MG63 (cell line): Measurements from ENCODE around the gene CENPP. TPM values are rescaled to one million over a fixed set of nuclear protein-coding genes. Genes with fewer than 3 reads are reported as not detected.

Source experiments
- DNase-seq: peaks from one replicate; pipeline ENCODE4 v3.0.0-alpha.2; 2020
- H3K27me3 ChIP-seq: fragments of 250-450 bp; sonication (Bioruptor Pico); 2 replicates; pipeline ENCODE4 v1.5.1; 2020; ENCODE audit warnings: mild to moderate bottlenecking, moderate library complexity
- H3K36me3 ChIP-seq: fragments of 250-450 bp; sonication (Bioruptor Pico); 2 replicates; pipeline ENCODE4 v1.5.1; 2020; ENCODE audit warnings: mild to moderate bottlenecking, moderate library complexity
- H3K4me3 ChIP-seq: fragments of 250-450 bp; sonication (Bioruptor Pico); 2 replicates; pipeline ENCODE4 v1.5.1; 2020; ENCODE audit warnings: mild to moderate bottlenecking, moderate library complexity
- H3K9me3 ChIP-seq: fragments of 250-450 bp; sonication (Bioruptor Pico); 2 replicates; pipeline ENCODE4 v1.5.1; 2020; ENCODE audit warnings: mild to moderate bottlenecking, moderate library complexity
- total RNA-seq: library from RNA; depleted of rRNA; stranded (reverse); fragments of >200 nt; shearing (Covaris generic); gene quantifications from 2 replicates; pipeline ENCODE4 v1.2.3, GENCODE V29; 2014; ENCODE audit warnings: low replicate concordance

Gene CENPP
- total RNA-seq, 1 experiment from 2014 or later: 16.2 TPM

GRCh38 chr9:92476962-92477361 lies 151.2 kb downstream of the CENPP start:
- no peak overlapping the region for H3K4me3 ChIP-seq
- H3K27me3 ChIP-seq: no peaks in the 10 kb centered on the region
- no peaks in the 10 kb centered on the region for H3K36me3 ChIP-seq
- no peaks in the 10 kb centered on the region for H3K9me3 ChIP-seq
- no peak for DNase-seq

GRCh38 chr9:92478783-92479182 lies 153.0 kb downstream of the CENPP start:
- Histone ChIP-seq H3K27me3 (no peaks in the 10 kb centered on the region), H3K9me3 (no peaks in the 10 kb centered on the region), H3K36me3 (no peaks in the 10 kb centered on the region), H3K4me3 (no peak overlapping the region)
- DNase-seq: no peak

GRCh38 chr9:92479346-92479745 lies 153.6 kb downstream of the CENPP start:
- no peaks in the 10 kb centered on the region for H3K27me3 ChIP-seq
- DNase-seq: no peak
- no peaks in the 10 kb centered on the region for H3K36me3 ChIP-seq
- H3K9me3 ChIP-seq: no peaks in the 10 kb centered on the region
- no peak overlapping the region for H3K4me3 ChIP-seq

GRCh38 chr9:92480291-92480771 lies 154.6 kb downstream of the CENPP start:
- Histone ChIP-seq H3K9me3 (no peaks in the 10 kb centered on the region), H3K27me3 (no peaks in the 10 kb centered on the region), H3K36me3 (no peaks in the 10 kb centered on the region), H3K4me3 (no peak overlapping the region)
- DNase-seq: peak; percentile 36

- no peaks in the 10 kb centered on the region for H3K9me3 ChIP-seq
- H3K36me3 ChIP-seq: no peaks in the 10 kb centered on the region
- no peak for DNase-seq
- no peaks in the 10 kb centered on the region for H3K27me3 ChIP-seq
- H3K4me3 ChIP-seq: no peak overlapping the region
These were observed 155.4 kb downstream of the CENPP start for GRCh38 chr9:92480986-92481633.

GRCh38 chr9:92482329-92482728 lies 156.6 kb downstream of the CENPP start, which contains the start of gene ASPN:
Gene ASPN (minus strand): TSS chr9:92482506.
- no peak within 1 kb of the TSS for H3K4me3 ChIP-seq
- no peaks in the 10 kb centered on the region for H3K36me3 ChIP-seq
- no peak for DNase-seq
- no peaks in the 10 kb centered on the region for H3K9me3 ChIP-seq
- H3K27me3 ChIP-seq: no peaks in the 10 kb centered on the region

GRCh38 chr9:92482805-92483204 lies 157.1 kb downstream of the CENPP start:
- H3K36me3 ChIP-seq: no peaks in the 10 kb centered on the region
- H3K27me3 ChIP-seq: no peaks in the 10 kb centered on the region
- no peak overlapping the region for H3K4me3 ChIP-seq
- H3K9me3 ChIP-seq: no peaks in the 10 kb centered on the region
- no peak for DNase-seq

- H3K27me3 ChIP-seq: no peaks in the 10 kb centered on the region
- no peaks in the 10 kb centered on the region for H3K9me3 ChIP-seq
- no peak overlapping the region for H3K4me3 ChIP-seq
- DNase-seq: no peak
- no peaks in the 10 kb centered on the region for H3K36me3 ChIP-seq
These were observed 158.1 kb downstream of the CENPP start for GRCh38 chr9:92483627-92484545.

- H3K4me3 ChIP-seq: no peak overlapping the region
- H3K36me3 ChIP-seq: no peaks in the 10 kb centered on the region
- no peak for DNase-seq
- no peaks in the 10 kb centered on the region for H3K9me3 ChIP-seq
- no peaks in the 10 kb centered on the region for H3K27me3 ChIP-seq
These were observed 158.8 kb downstream of the CENPP start for GRCh38 chr9:92484563-92484962.

GRCh38 chr9:92486371-92486770 lies 160.6 kb downstream of the CENPP start:
- no peaks in the 10 kb centered on the region for H3K27me3 ChIP-seq
- H3K36me3 ChIP-seq: no peaks in the 10 kb centered on the region
- H3K9me3 ChIP-seq: no peaks in the 10 kb centered on the region
- no peak overlapping the region for H3K4me3 ChIP-seq
- DNase-seq: no peak

GRCh38 chr9:92488681-92489550 lies 163.2 kb downstream of the CENPP start:
- H3K27me3 ChIP-seq: no peaks in the 10 kb centered on the region
- no peaks in the 10 kb centered on the region for H3K9me3 ChIP-seq
- DNase-seq: peak; percentile 44
- no peaks in the 10 kb centered on the region for H3K36me3 ChIP-seq
- H3K4me3 ChIP-seq: no peak overlapping the region

- DNase-seq: no peak
- Histone ChIP-seq H3K27me3 (no peaks in the 10 kb centered on the region), H3K9me3 (no peaks in the 10 kb centered on the region), H3K36me3 (no peaks in the 10 kb centered on the region), H3K4me3 (no peak overlapping the region)
These were observed 167.1 kb downstream of the CENPP start for GRCh38 chr9:92492781-92493401.

GRCh38 chr9:92493749-92494387 lies 168.1 kb downstream of the CENPP start:
- Histone ChIP-seq H3K4me3 (no peak overlapping the region), H3K9me3 (no peaks in the 10 kb centered on the region), H3K36me3 (no peaks in the 10 kb centered on the region), H3K27me3 (no peaks in the 10 kb centered on the region)
- no peak for DNase-seq

GRCh38 chr9:92494856-92495255 lies 169.1 kb downstream of the CENPP start:
- Histone ChIP-seq H3K9me3 (no peaks in the 10 kb centered on the region), H3K4me3 (no peak overlapping the region), H3K27me3 (no peaks in the 10 kb centered on the region), H3K36me3 (no peaks in the 10 kb centered on the region)
- DNase-seq: no peak

GRCh38 chr9:92496396-92497176 lies 170.8 kb downstream of the CENPP start:
- Histone ChIP-seq H3K4me3 (no peak overlapping the region), H3K27me3 (no peaks in the 10 kb centered on the region), H3K9me3 (no peaks in the 10 kb centered on the region), H3K36me3 (no peaks in the 10 kb centered on the region)
- DNase-seq: no peak
